Natural killer cell (primary cell): ENCODE measurements around the gene CCDC88B. TPM values are rescaled to one million over a fixed set of nuclear protein-coding genes. Genes with fewer than 3 reads are reported as not detected.

Experiments
- ATAC-seq, 3 donors: fragments of 150-1000 bp in 2 of 3; fragments of 200-7000 bp in 1 of 3; cut with Tn5 transposase; 1 replicate in 1 of 3; 2 replicates in 2 of 3; pipeline ENCODE4 v1.10.0; 2021; ENCODE audit warnings: mild to moderate bottlenecking in 2 of 3, moderate library complexity in 2 of 3
- DNase-seq, 2 donors: peaks; one replicate each; pipeline versions ENCODE4 v3.0.0 to v3.0.0-alpha.2; 2013 to 2021; ENCODE audit warnings: mixed read lengths in 1 of 2
- H3K27ac ChIP-seq: one replicate; pipeline ENCODE4 v1.5.1; 2013; ENCODE audit warnings: mild to moderate bottlenecking, low read length
- H3K27me3 ChIP-seq: one replicate; pipeline ENCODE4 v1.6.1; 2013; ENCODE audit warnings: low read length; ENCODE audit not compliant: control insufficient read depth, insufficient read depth
- H3K36me3 ChIP-seq: one replicate; pipeline ENCODE4 v1.6.1; 2013; ENCODE audit warnings: low read length; ENCODE audit not compliant: control insufficient read depth, insufficient read depth
- H3K4me1 ChIP-seq: one replicate; pipeline ENCODE4 v1.6.1; 2013; ENCODE audit warnings: low read length; ENCODE audit not compliant: control insufficient read depth, insufficient read depth
- H3K4me3 ChIP-seq: one replicate; pipeline ENCODE4 v1.5.1; 2013; ENCODE audit warnings: low read length
- H3K9me3 ChIP-seq: one replicate; pipeline ENCODE4 v1.6.1; 2013; ENCODE audit warnings: low read length; ENCODE audit not compliant: control insufficient read depth, insufficient read depth
- H3K27ac Mint-ChIP-seq, 2 donors: one replicate each; pipeline ENCODE4 v1.8.0; 2022; ENCODE audit warnings: mild to moderate bottlenecking in 2 of 2, mixed read lengths in 2 of 2, moderate library complexity in 1 of 2
- H3K27me3 Mint-ChIP-seq, 2 donors: one replicate each; pipeline ENCODE4 v1.8.0; 2022; ENCODE audit warnings: low read depth in 2 of 2, mixed read lengths in 2 of 2
- H3K36me3 Mint-ChIP-seq: one replicate; pipeline ENCODE4 v1.8.0; 2022; ENCODE audit warnings: mixed read lengths
- H3K4me1 Mint-ChIP-seq, 2 donors: one replicate each; pipeline ENCODE4 v1.8.0; 2022; ENCODE audit warnings: mixed read lengths in 2 of 2
- H3K4me3 Mint-ChIP-seq: one replicate; pipeline ENCODE4 v1.8.0; 2022; ENCODE audit warnings: mild to moderate bottlenecking, moderate library complexity, mixed read lengths
- H3K9me3 Mint-ChIP-seq, 2 donors: one replicate each; pipeline ENCODE4 v1.8.0; 2022; ENCODE audit warnings: mixed read lengths in 2 of 2
- CTCF ChIP-seq: fragments of 200-600 bp; IDR thresholded peaks from one replicate; pipeline ENCODE4 v1.8.0; 2022; ENCODE audit warnings: antibody characterized with exemption
- WGBS: methylation state at CpG from one replicate; pipeline ENCODE4 v1.1.7; 2013; ENCODE audit warnings: missing lambda C conversion rate; ENCODE audit not compliant: insufficient coverage; 5-methylcytosine and 5-hydroxymethylcytosine counted together
- intact Hi-C: fragments of 100-400 bp; cut with micrococcal nuclease; formaldehyde crosslinking; loops from one replicate; pipeline ENCODE4 v1.14.2; 2022
- total RNA-seq, 4 donors: library from RNA; stranded (reverse); fragments of 120-200 nt in 1 of 4; gene quantifications; one replicate each; pipeline versions ENCODE4 v1.2.3 to v1.2.4, GENCODE V29; 2013 to 2022

The CCDC88B gene
- total RNA-seq, 3 donors from 2014 or later (not counting 1 experiment from before 2014, with no cell fraction given), result 262 to 276 (median 272) TPM

DNA sequence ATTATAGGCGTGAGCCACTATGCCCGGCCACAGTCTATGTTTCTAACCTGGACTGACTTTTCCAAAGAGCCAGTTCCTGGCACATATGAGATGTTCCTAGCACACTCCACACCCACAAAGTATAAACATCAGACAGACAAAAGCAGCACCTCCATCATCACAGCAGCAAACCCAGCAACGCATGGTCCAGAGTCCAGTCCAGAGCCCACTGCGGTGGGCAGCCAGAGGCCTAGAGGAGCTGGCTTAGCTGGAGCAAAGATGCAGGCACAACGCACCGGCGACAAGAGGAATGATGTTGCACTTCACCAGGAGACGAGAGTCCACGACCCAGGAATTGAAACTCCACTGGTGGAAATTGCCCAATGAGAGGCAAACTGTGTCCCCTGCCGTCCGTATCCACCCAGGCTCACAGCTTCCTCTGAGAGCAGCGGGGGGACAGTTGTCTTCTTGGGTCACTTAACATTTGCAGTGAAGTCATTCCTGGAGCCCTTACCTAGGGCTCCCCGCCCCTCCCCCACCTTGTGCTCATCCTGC lies 55.6 kb downstream of the CCDC88B start:
- H3K4me3 Mint-ChIP-seq, result no peak overlapping the region

GRCh38 chr11:64396079-64396591 lies 56.1 kb downstream of the CCDC88B start:
- ATAC-seq, result no peak
- H3K27me3 Mint-ChIP-seq, result no peaks in the 10 kb centered on the region
- Histone ChIP-seq H3K27me3 (no peaks in the 10 kb centered on the region), H3K4me1 (peaks cover 16% of the 10 kb centered on the region), H3K9me3 (no peaks in the 10 kb centered on the region), H3K4me3 (no peak overlapping the region), H3K36me3 (no peaks in the 10 kb centered on the region), H3K27ac (no peak overlapping the region)
- intact Hi-C loops, result no loop called here
- no peaks in the 10 kb centered on the region for H3K36me3 Mint-ChIP-seq
- 31% methylated on average over 15 of the region's 15 CpGs for WGBS
- no peak for DNase-seq
- H3K27ac Mint-ChIP-seq, result no peak overlapping the region
- no peak for TF ChIP-seq CTCF
- no peak overlapping the region for H3K4me3 Mint-ChIP-seq
- no peaks in the 10 kb centered on the region for H3K9me3 Mint-ChIP-seq
- peaks cover 0 to 14% of the 10 kb centered on the region in 2 donors for H3K4me1 Mint-ChIP-seq

More for the DNA sequence above, 55.6 kb downstream of the CCDC88B start:
- Mint-ChIP-seq H3K27ac (no peak overlapping the region), H3K36me3 (no peaks in the 10 kb centered on the region), H3K27me3 (no peaks in the 10 kb centered on the region), H3K9me3 (no peaks in the 10 kb centered on the region), H3K4me1 (peaks cover 4 to 17% of the 10 kb centered on the region in 2 donors)
- Histone ChIP-seq H3K4me1 (peaks cover 21% of the 10 kb centered on the region), H3K27me3 (no peaks in the 10 kb centered on the region), H3K4me3 (no peak overlapping the region), H3K9me3 (no peaks in the 10 kb centered on the region), H3K27ac (no peak overlapping the region), H3K36me3 (no peaks in the 10 kb centered on the region)
- no peak for ATAC-seq
- 79% methylated on average over 13 of the region's 13 CpGs for WGBS
- intact Hi-C loops, result no loop called here
- no peak for DNase-seq
- no peak for TF ChIP-seq CTCF

GRCh38 chr11:64400102-64400501 lies 60.1 kb downstream of the CCDC88B start:
- ATAC-seq, result peak in 1 of 3 donors; percentile 30

More at GRCh38 chr11:64400102-64400501, 60.1 kb downstream of the CCDC88B start:
- Histone ChIP-seq H3K27me3 (no peaks in the 10 kb centered on the region), H3K4me3 (no peak overlapping the region), H3K4me1 (peaks cover 6% of the 10 kb centered on the region), H3K27ac (no peak overlapping the region), H3K9me3 (no peaks in the 10 kb centered on the region), H3K36me3 (no peaks in the 10 kb centered on the region)
- Mint-ChIP-seq H3K27ac (no peak overlapping the region), H3K36me3 (no peaks in the 10 kb centered on the region), H3K4me3 (no peak overlapping the region), H3K4me1 (peaks cover 0 to 11% of the 10 kb centered on the region in 2 donors), H3K27me3 (peaks cover 0 to 3% of the 10 kb centered on the region in 2 donors), H3K9me3 (no peaks in the 10 kb centered on the region)
- intact Hi-C loops, result no loop called here
- 72% methylated on average over 6 of the region's 6 CpGs for WGBS
- no peak for TF ChIP-seq CTCF
- DNase-seq, result no peak
